Measurements from ENCODE around the gene NKG7.

The NKG7 gene

GRCh38 chr19:51392701-51393100 is 20.2 kb upstream of the NKG7 start:
- no peak overlapping the region for H3K4me2 ChIP-seq
- H3K9ac ChIP-seq, result no peak overlapping the region
- no peak for TF ChIP-seq Cebpa-rat (IDR thresholded peaks at IDR 0.05)
- no peaks in the 10 kb centered on the region for H3K36me3 ChIP-seq
- no peaks in the 10 kb centered on the region for H4K20me1 ChIP-seq
- H3K4me3 ChIP-seq, result no peak overlapping the region
- no peak overlapping the region for H3K27ac ChIP-seq
- peaks cover 31% of the 10 kb centered on the region for H3K4me1 ChIP-seq
- no peaks in the 10 kb centered on the region for H3K9me3 ChIP-seq
- no peaks in the 10 kb centered on the region for H3K27me3 ChIP-seq

GRCh38 chr19:51391073-51391611 is 18.7 kb upstream of the NKG7 start:
- no peaks in the 10 kb centered on the region for H3K27me3 ChIP-seq
- H3K27ac ChIP-seq, result peak overlapping the region; percentile 66
- H3K4me2 ChIP-seq, result peak overlapping the region; percentile 39
- H3K36me3 ChIP-seq, result no peaks in the 10 kb centered on the region
- no peaks in the 10 kb centered on the region for H4K20me1 ChIP-seq
- H3K9me3 ChIP-seq, result no peaks in the 10 kb centered on the region
- H3K9ac ChIP-seq, result no peak overlapping the region
- no peak for TF ChIP-seq Cebpa-rat (IDR thresholded peaks at IDR 0.05)
- peaks cover 31% of the 10 kb centered on the region for H3K4me1 ChIP-seq
- 0 out of 2 replicates have a peak overlapping the region, but pooled peaks have one; percentile 14 for H3K4me3 ChIP-seq

GRCh38 chr19:51389143-51389542 is 16.7 kb upstream of the NKG7 start:
- H3K27ac ChIP-seq, result no peak overlapping the region
- H3K9me3 ChIP-seq, result no peaks in the 10 kb centered on the region
- no peaks in the 10 kb centered on the region for H3K27me3 ChIP-seq
- H3K36me3 ChIP-seq, result no peaks in the 10 kb centered on the region
- H3K4me2 ChIP-seq, result no peak overlapping the region
- H3K4me1 ChIP-seq, result peaks cover 18% of the 10 kb centered on the region
- H3K9ac ChIP-seq, result no peak overlapping the region
- no peak overlapping the region for H3K4me3 ChIP-seq
- H4K20me1 ChIP-seq, result no peaks in the 10 kb centered on the region
- no peak for TF ChIP-seq Cebpa-rat (IDR thresholded peaks at IDR 0.05)

- H3K36me3 ChIP-seq, result no peaks in the 10 kb centered on the region
- H3K4me2 ChIP-seq, result no peak within 1 kb of the TSS
- no peaks in the 10 kb centered on the region for H4K20me1 ChIP-seq
- TF ChIP-seq Cebpa-rat (IDR thresholded peaks at IDR 0.05), result no peak
- no peak within 1 kb of the TSS for H3K4me3 ChIP-seq
- no peak within 1 kb of the TSS for H3K27ac ChIP-seq
- H3K4me1 ChIP-seq, result peaks cover 8% of the 10 kb centered on the region; the same call in 1 of the 2 replicates
- H3K9me3 ChIP-seq, result no peaks in the 10 kb centered on the region
- no peak within 1 kb of the TSS for H3K9ac ChIP-seq
- no peaks in the 10 kb centered on the region for H3K27me3 ChIP-seq
Observed at GRCh38 chr19:51387924-51388389, 15.5 kb upstream of the NKG7 start, which contains the start of gene LIM2. LIM2 (minus strand) TSS chr19:51387974; CDS start chr19:51387443, 531 bp downstream.

GRCh38 chr19:51386882-51387520 is 14.5 kb upstream of the NKG7 start:
- no peak for TF ChIP-seq Cebpa-rat (IDR thresholded peaks at IDR 0.05)
- Histone ChIP-seq H3K36me3 (no peaks in the 10 kb centered on the region), H3K4me3 (no peak overlapping the region), H4K20me1 (no peaks in the 10 kb centered on the region), H3K4me2 (no peak overlapping the region), H3K4me1 (peaks cover 8% of the 10 kb centered on the region; the same call in 1 of the 2 replicates), H3K27ac (no peak overlapping the region), H3K27me3 (no peaks in the 10 kb centered on the region), H3K9ac (no peak overlapping the region), H3K9me3 (no peaks in the 10 kb centered on the region)

- H3K9me3 ChIP-seq, result peaks cover 13% of the 10 kb centered on the region
- no peak overlapping the region for H3K4me2 ChIP-seq
- peaks cover 22% of the 10 kb centered on the region for H3K4me1 ChIP-seq
- H3K4me3 ChIP-seq, result no peak overlapping the region
- H4K20me1 ChIP-seq, result no peaks in the 10 kb centered on the region
- no peak for TF ChIP-seq Cebpa-rat (IDR thresholded peaks at IDR 0.05)
- no peak overlapping the region for H3K9ac ChIP-seq
- H3K27ac ChIP-seq, result no peak overlapping the region
- H3K27me3 ChIP-seq, result no peaks in the 10 kb centered on the region
- no peaks in the 10 kb centered on the region for H3K36me3 ChIP-seq
Observed at GRCh38 chr19:51382004-51382403, 9.6 kb upstream of the NKG7 start.

- Histone ChIP-seq H3K9me3 (peaks cover 13% of the 10 kb centered on the region), H4K20me1 (no peaks in the 10 kb centered on the region), H3K9ac (no peak overlapping the region), H3K4me3 (no peak overlapping the region), H3K27ac (no peak overlapping the region), H3K4me2 (peak overlapping the region; percentile 61), H3K27me3 (no peaks in the 10 kb centered on the region), H3K4me1 (peaks cover 38% of the 10 kb centered on the region), H3K36me3 (no peaks in the 10 kb centered on the region)
- no peak for TF ChIP-seq Cebpa-rat (IDR thresholded peaks at IDR 0.05)
Observed at GRCh38 chr19:51380379-51380778, 7.9 kb upstream of the NKG7 start.

GRCh38 chr19:51377422-51377821 is 5.0 kb upstream of the NKG7 start:
- Histone ChIP-seq H3K4me1 (peaks cover 68% of the 10 kb centered on the region), H3K27ac (no peak overlapping the region), H4K20me1 (no peaks in the 10 kb centered on the region), H3K4me3 (no peak overlapping the region), H3K4me2 (no peak overlapping the region), H3K9me3 (peaks cover 13% of the 10 kb centered on the region), H3K36me3 (no peaks in the 10 kb centered on the region), H3K9ac (no peak overlapping the region), H3K27me3 (no peaks in the 10 kb centered on the region)
- no peak for TF ChIP-seq Cebpa-rat (IDR thresholded peaks at IDR 0.05)

GRCh38 chr19:51375504-51376221 is 3.2 kb upstream of the NKG7 start:
- H3K27me3 ChIP-seq, result no peaks in the 10 kb centered on the region
- H3K4me2 ChIP-seq, result peak overlapping the region; percentile 73
- H3K27ac ChIP-seq, result peak overlapping the region; percentile 30; the same call in 1 of the 2 replicates
- H3K9me3 ChIP-seq, result peaks cover under 1% of the 10 kb centered on the region; the same call in 1 of the 2 replicates
- no peaks in the 10 kb centered on the region for H3K36me3 ChIP-seq
- no peak overlapping the region for H3K9ac ChIP-seq
- H3K4me1 ChIP-seq, result peaks cover 85% of the 10 kb centered on the region
- H4K20me1 ChIP-seq, result no peaks in the 10 kb centered on the region
- no peak overlapping the region for H3K4me3 ChIP-seq
- TF ChIP-seq Cebpa-rat (IDR thresholded peaks at IDR 0.05), result no peak

Data from BLaER1 (cell line).